ENCODE data around the gene SERPINB6.
A peak's percentile ranks its signal among the peaks of the same experiment; 100 is the strongest.
"Not testable (repeated sequence)": the region's sequence is repeated elsewhere in the genome, so short reads cannot be mapped to it uniquely, and the experiment has no call there.

SERPINB6 gene

GRCh38 chr6:2953098-2953497 lies 18.3 kb downstream of the SERPINB6 start:
- DNase-seq = no peak

- peak; percentile 36 for DNase-seq
Observed at GRCh38 chr6:2952557-2953095, 18.7 kb downstream of the SERPINB6 start.

- DNase-seq = no peak
Observed at GRCh38 chr6:2951728-2952127, 19.6 kb downstream of the SERPINB6 start.

- no peak for DNase-seq
Observed at GRCh38 chr6:2950713-2951112, 20.7 kb downstream of the SERPINB6 start.

- DNase-seq = no peak
Observed at GRCh38 chr6:2949536-2950083, 21.8 kb downstream of the SERPINB6 start.

- DNase-seq = no peak
Observed at GRCh38 chr6:2949121-2949520, 22.2 kb downstream of the SERPINB6 start.

GRCh38 chr6:2948228-2949025 lies 22.9 kb downstream of the SERPINB6 start:
- no peak for DNase-seq

GRCh38 chr6:2947445-2947844 lies 23.9 kb downstream of the SERPINB6 start:
- no peak for DNase-seq

GRCh38 chr6:2945153-2945452 lies 26.3 kb downstream of the SERPINB6 start:
- no peak for DNase-seq

GRCh38 chr6:2944405-2945152 lies 26.8 kb downstream of the SERPINB6 start:
- no peak for DNase-seq

- DNase-seq = no peak
Observed at GRCh38 chr6:2943564-2943955, 27.8 kb downstream of the SERPINB6 start.

GRCh38 chr6:2942914-2943563 lies 28.3 kb downstream of the SERPINB6 start:
- no peak for DNase-seq

- DNase-seq = not testable (repeated sequence)
Observed at GRCh38 chr6:2942116-2942515, 29.3 kb downstream of the SERPINB6 start.

- no peak for DNase-seq
Observed at GRCh38 chr6:2940851-2941250, 30.5 kb downstream of the SERPINB6 start.

- no peak for DNase-seq
Observed at GRCh38 chr6:2940010-2940850, 31.1 kb downstream of the SERPINB6 start.

GRCh38 chr6:2939315-2940009 lies 31.9 kb downstream of the SERPINB6 start:
- no peak for DNase-seq

GRCh38 chr6:2938632-2939083 lies 32.7 kb downstream of the SERPINB6 start:
- DNase-seq = no peak

- no peak for DNase-seq
Observed at GRCh38 chr6:2938004-2938631, 33.2 kb downstream of the SERPINB6 start.

GRCh38 chr6:2937627-2938003 lies 33.8 kb downstream of the SERPINB6 start:
- DNase-seq = no peak

- no peak for DNase-seq
Observed at GRCh38 chr6:2935566-2936291, 35.6 kb downstream of the SERPINB6 start.

GRCh38 chr6:2934057-2934456 lies 37.3 kb downstream of the SERPINB6 start:
- DNase-seq = no peak
